Colon (tissue), 2 donors: ENCODE data around the gene TSTD2.
"Not testable (repeated sequence)": the region's sequence is repeated elsewhere in the genome, so short reads cannot be mapped to it uniquely, and the experiment has no call there.

Experiments
- FAIRE-seq: peaks from 2 replicates; lab custom pipeline; 2012; peaks lifted over from hg19 to GRCh38; lab: Jason Lieb, UNC
- donor health status: control.
- donor health status: control.

Gene TSTD2

GRCh38 chr9:97630591-97630990 is 2.6 kb downstream of the TSTD2 start:
- FAIRE-seq: no peak

DNA sequence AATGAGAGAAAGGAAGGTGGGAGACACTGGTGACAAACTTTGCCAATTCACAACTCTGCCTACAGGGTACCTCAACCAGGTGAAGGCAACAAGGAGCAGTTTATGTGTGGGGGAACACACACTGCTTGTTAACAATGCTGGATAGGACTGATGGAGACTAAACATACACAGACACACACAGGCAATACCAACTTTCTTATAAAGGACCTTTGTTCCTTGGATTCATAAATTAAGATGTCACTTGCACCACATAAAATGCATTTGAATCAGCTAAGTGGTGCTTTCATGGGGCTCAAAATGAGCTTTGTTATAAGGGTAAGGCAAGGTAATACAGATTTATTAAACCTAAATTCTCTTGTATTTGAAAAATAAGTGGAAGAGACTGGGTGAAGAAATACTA is 4.0 kb downstream of the TSTD2 start:
- no peak for FAIRE-seq

- FAIRE-seq: no peak
These were observed 4.5 kb downstream of the TSTD2 start for GRCh38 chr9:97628668-97629067.

GRCh38 chr9:97627624-97628023 is 5.5 kb downstream of the TSTD2 start:
- FAIRE-seq: no peak

DNA sequence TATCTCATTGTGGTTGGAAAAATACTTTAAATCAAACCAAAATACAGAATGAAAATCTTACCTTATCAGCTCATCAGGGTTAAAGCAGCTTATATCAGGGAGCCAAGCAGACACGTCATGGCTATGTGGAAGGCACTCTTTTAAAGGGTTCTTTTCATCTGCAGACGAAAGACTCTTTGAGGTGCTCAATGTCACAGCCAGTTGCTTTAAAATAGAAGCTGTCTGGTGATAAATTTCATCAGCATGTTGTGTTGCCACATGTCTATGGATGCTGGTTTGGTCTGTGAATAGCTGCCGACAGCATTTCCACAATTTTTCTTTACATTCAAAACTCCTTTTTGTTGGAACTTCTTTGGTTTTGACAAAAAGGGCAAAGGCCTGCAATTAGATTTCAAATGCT is 7.5 kb downstream of the TSTD2 start:
- no peak for FAIRE-seq

DNA sequence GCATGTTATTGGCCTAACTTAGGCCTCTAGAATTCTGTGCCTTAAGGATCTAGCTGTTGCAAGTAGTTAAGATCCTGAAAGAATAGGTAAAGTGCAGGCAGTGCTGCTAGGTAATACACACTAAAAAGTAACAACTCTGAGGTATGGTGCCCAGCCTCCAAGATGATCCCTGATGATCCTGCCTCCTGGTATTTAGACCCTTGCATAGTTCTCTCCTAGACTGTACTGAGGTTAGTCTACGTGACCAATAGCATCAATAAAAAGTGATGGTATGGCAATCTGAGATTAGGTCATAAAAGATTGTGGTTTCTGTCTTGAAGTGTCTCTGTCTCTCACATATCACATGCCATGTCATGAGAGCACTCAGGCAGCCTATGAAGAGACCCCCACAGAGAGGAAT is 9.2 kb downstream of the TSTD2 start:
- no peak for FAIRE-seq

GRCh38 chr9:97622483-97622882 is 10.7 kb downstream of the TSTD2 start:
- FAIRE-seq: not testable (repeated sequence)

GRCh38 chr9:97620063-97620462 is 13.1 kb downstream of the TSTD2 start:
- FAIRE-seq: not testable (repeated sequence)

DNA sequence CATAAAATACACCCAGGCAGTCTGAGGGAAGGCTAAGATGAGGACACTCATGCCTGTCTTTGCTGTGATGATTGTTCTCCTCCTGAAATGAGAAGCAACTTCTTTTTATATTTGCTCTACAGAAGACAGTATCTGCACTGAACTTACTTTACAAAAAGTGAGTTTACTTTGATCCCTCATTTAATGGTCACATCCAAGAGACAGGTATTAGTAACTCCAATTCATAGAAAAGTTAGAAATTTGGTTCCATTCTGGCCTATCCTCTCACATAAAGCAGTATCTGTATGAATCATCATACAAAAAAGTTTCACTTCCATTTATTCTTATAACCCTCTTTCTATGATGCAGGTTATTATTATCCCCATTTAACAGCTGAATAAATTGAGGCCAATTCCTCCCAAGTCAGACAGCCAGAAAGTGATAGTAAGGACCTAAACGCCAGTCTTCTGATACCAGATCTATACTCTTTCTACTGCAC is 15.2 kb downstream of the TSTD2 start:
- FAIRE-seq: no peak

- FAIRE-seq: no peak
These were observed 17.6 kb downstream of the TSTD2 start for GRCh38 chr9:97615439-97616072.

GRCh38 chr9:97604901-97605645 is 28.1 kb downstream of the TSTD2 start:
- FAIRE-seq: no peak

DNA sequence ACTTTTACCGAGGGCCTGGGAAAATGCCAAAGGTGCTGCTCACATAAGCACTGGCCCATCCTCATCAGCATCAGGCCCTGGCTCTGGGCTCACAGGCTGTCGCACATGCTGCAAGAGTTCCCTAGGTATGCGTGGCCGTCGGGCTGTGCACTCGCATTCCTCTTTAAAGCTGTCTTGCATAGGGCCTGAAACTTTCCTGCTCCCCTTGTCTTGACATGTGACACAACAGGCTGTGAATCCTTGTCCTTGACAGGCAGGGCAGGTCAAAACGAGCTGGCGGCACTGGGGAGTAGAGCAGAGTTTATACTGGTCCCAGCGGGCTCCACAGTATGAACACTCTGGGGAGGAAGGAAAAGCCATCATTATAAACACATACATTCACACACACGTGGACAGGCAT is 30.7 kb downstream of the TSTD2 start:
- no peak for FAIRE-seq

- FAIRE-seq: no peak
These were observed 31.8 kb downstream of the TSTD2 start for GRCh38 chr9:97601228-97601898.

GRCh38 chr9:97600531-97601227 is 32.5 kb downstream of the TSTD2 start:
- FAIRE-seq: no peak

GRCh38 chr9:97599314-97599846 is 33.8 kb downstream of the TSTD2 start:
- FAIRE-seq: no peak

DNA sequence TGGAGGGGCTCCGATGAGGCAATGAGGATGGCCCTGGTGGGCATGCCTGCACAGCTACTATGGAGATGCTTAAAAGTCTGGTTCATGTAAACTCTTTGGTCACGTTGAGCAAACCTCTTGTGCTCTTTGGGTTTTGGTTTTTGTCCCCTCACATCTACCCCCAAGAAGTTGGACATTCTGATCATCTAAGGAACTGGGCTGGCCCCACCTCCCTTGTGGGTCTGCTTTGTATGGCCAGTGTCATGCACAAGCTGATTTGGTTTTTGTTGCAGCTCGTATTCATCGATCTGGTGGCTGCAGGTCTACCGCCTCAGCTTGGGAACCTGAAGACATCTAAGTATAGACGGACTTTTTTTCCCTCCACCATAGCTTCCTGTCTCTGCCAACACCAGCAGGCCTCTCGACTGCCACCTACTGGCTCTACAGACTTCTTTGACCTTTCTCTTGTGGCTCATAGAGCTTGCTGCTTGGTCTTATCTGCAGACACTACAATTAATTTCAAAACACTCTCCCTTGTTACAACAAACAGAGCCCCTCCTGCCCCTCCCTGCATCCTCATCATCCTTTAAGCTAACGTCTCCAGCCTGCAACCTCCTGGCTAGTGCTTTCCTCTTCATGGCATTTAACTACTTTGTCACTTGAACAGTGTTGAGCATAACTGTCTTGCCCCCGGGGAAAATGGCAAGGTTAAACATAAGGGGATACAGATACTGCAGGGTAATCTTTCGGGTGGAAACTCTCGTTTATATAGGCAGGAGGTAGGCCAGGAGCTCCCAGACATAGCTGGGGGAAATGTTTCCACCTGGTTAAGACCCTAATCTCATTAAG is 34.5 kb downstream of the TSTD2 start:
- FAIRE-seq: no peak

GRCh38 chr9:97596906-97597305 is 36.3 kb downstream of the TSTD2 start:
- no peak for FAIRE-seq

DNA sequence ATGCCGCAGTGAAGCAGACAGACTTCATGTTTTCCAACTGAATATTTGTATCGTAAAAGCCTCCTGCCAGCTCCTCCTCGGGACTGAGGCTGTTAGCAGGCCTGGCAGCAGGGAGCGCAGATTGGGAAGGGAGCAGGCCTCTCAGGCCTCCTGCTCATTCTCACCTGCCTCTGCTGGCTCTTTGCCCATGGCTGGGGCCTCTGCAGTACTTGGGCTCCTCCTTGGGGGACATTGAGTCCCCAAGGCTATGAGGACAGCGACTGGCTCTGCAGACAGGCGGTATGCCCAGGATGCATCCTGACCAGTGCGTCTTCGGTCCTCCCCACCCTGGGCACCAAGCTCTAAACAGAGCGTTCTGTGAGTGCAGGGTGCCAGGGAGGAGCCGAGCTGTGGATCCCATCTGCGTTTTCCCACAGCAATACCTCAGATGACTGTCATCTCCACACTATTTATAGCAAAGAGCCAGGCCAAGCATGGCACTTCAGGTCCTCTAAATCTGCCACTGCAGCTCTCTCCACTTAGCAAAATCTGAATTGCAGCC is 38.7 kb downstream of the TSTD2 start:
- FAIRE-seq: no peak

DNA sequence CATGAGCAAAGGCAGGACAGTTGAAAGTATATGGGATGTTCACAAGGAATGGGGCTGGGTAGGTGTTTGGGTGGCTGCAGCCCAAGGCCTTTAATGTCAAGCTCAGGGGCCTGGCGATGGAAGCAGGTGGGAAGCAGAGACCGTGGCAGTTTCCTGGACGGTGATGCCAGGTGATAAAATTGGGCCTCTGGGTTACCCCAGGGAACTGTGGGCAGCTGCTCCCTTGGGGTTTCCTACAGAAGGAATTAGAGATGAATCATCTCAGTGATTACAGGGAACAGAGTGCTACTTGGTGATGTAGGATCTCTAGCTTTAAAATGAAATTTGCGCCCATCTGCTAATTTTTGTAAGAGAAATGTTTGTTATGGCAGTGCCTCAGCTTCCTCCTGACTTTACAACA is 39.2 kb downstream of the TSTD2 start:
- FAIRE-seq: no peak

- FAIRE-seq: no peak
These were observed 41.0 kb downstream of the TSTD2 start for GRCh38 chr9:97592126-97592525.

DNA sequence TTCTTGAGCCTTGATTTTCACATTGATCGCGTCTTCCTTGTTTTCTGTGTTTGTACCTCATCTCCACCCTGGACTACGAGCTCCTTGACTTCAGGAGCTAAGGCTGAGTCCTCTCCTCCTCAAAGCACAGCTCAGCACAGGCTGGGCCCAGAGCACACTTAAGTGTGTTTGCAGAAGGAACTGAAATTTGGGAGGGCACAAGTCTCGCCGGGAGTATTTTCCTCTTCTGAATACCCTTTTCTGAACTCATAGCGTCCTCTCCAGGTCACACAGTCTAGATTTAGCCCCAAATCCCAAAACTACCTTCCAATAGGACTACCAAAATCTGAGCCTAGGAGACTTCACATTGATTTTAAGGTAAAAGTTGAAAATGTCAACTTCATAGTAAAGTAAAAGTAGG is 41.6 kb downstream of the TSTD2 start:
- no peak for FAIRE-seq
